ENCODE measurements around the gene EIF4G3.
"Not testable (repeated sequence)": the region's sequence is repeated elsewhere in the genome, so short reads cannot be mapped to it uniquely, and the experiment has no call there.

Gene EIF4G3

GRCh38 chr1:21099869-21100131 is 76.9 kb downstream of the EIF4G3 start:
- no peak for DNase-seq

GRCh38 chr1:21099034-21099868 is 77.4 kb downstream of the EIF4G3 start:
- no peak for DNase-seq

GRCh38 chr1:21098186-21098915 is 78.3 kb downstream of the EIF4G3 start:
- no peak for DNase-seq

- DNase-seq = no peak
Measured at GRCh38 chr1:21097729-21098128, 79.0 kb downstream of the EIF4G3 start.

GRCh38 chr1:21095976-21096375 is 80.7 kb downstream of the EIF4G3 start:
- DNase-seq = no peak

- not testable (repeated sequence) for DNase-seq
Measured at GRCh38 chr1:21094282-21094681, 82.4 kb downstream of the EIF4G3 start.

- DNase-seq = not testable (repeated sequence)
Measured at GRCh38 chr1:21093271-21093958, 83.3 kb downstream of the EIF4G3 start.

GRCh38 chr1:21092545-21092944 is 84.2 kb downstream of the EIF4G3 start:
- DNase-seq = not testable (repeated sequence)

- DNase-seq = peak in 1 of 2 experiments; percentile 20
Measured at GRCh38 chr1:21091053-21091690, 85.5 kb downstream of the EIF4G3 start.

GRCh38 chr1:21090463-21090862 is 86.2 kb downstream of the EIF4G3 start:
- DNase-seq = no peak

- no peak for DNase-seq
Measured at GRCh38 chr1:21089731-21090130, 87.0 kb downstream of the EIF4G3 start.

- no peak for DNase-seq
Measured at GRCh38 chr1:21089299-21089698, 87.4 kb downstream of the EIF4G3 start.

GRCh38 chr1:21084111-21084810 is 92.4 kb downstream of the EIF4G3 start:
- no peak for DNase-seq

GRCh38 chr1:21082073-21082472 is 94.6 kb downstream of the EIF4G3 start:
- DNase-seq = no peak

GRCh38 chr1:21077085-21077484 is 99.6 kb downstream of the EIF4G3 start:
- peak; percentile 24 to 25 for DNase-seq

- DNase-seq = no peak
Measured at GRCh38 chr1:21072721-21073120, 104.0 kb downstream of the EIF4G3 start.

- DNase-seq = no peak
Measured at GRCh38 chr1:21069549-21069948, 107.1 kb downstream of the EIF4G3 start.

- no peak for DNase-seq
Measured at GRCh38 chr1:21068937-21069336, 107.8 kb downstream of the EIF4G3 start.

- DNase-seq = no peak
Measured at GRCh38 chr1:21067551-21068227, 109.0 kb downstream of the EIF4G3 start.

- no peak for DNase-seq
Measured at GRCh38 chr1:21066356-21067012, 110.2 kb downstream of the EIF4G3 start.

- DNase-seq = no peak
Measured at GRCh38 chr1:21065851-21066250, 110.8 kb downstream of the EIF4G3 start.

- DNase-seq = no peak
Measured at GRCh38 chr1:21064057-21064456, 112.6 kb downstream of the EIF4G3 start.
